KMS-11 (cell line): ENCODE results near the gene TRAF3IP3.

ENCODE experiments used
- H2AFZ ChIP-seq: fragments of 200-600 bp; sonication (generic); 2 replicates; pipeline ENCODE4 v1.6.1; 2016; ENCODE audit warnings: antibody characterized with exemption, mixed run types, low read depth
- H3K27ac ChIP-seq: fragments of 200-600 bp; sonication (generic); 2 replicates; pipeline ENCODE4 v1.6.1; 2016; ENCODE audit warnings: mild to moderate bottlenecking, mixed run types
- H3K27me3 ChIP-seq: fragments of 200-600 bp; sonication (generic); 2 replicates; pipeline ENCODE4 v1.6.1; 2017; ENCODE audit warnings: mild to moderate bottlenecking, low read depth, mixed run types, moderate library complexity; ENCODE audit not compliant: insufficient read depth
- H3K36me3 ChIP-seq: fragments of 200-600 bp; sonication (generic); 2 replicates; pipeline ENCODE4 v1.6.1; 2017; ENCODE audit warnings: mild to moderate bottlenecking, mixed run types; ENCODE audit not compliant: insufficient read depth
- H3K4me1 ChIP-seq: fragments of 200-600 bp; sonication (generic); 2 replicates; pipeline ENCODE4 v1.6.1; 2016; ENCODE audit warnings: mild to moderate bottlenecking, low read depth, mixed run types; ENCODE audit not compliant: poor library complexity, severe bottlenecking
- H3K4me2 ChIP-seq: fragments of 200-600 bp; sonication (generic); 2 replicates; pipeline ENCODE4 v1.7.0; 2016; ENCODE audit warnings: mild to moderate bottlenecking, mixed run types
- H3K4me3 ChIP-seq: fragments of 200-600 bp; sonication (generic); IDR thresholded peaks from 2 replicates; pipeline ENCODE4 v1.6.1; 2017; ENCODE audit warnings: low read depth, low read length, mixed read lengths; ENCODE audit not compliant: insufficient read depth
- H3K79me2 ChIP-seq: fragments of 200-600 bp; sonication (generic); 2 replicates; pipeline ENCODE4 v1.6.1; 2016; ENCODE audit warnings: low read depth, mixed run types; ENCODE audit not compliant: insufficient read depth
- H3K9ac ChIP-seq: fragments of 200-600 bp; sonication (generic); 2 replicates; pipeline ENCODE4 v1.6.1; 2016; ENCODE audit warnings: mild to moderate bottlenecking, mixed run types
- H4K20me1 ChIP-seq: fragments of 200-600 bp; sonication (generic); 2 replicates; pipeline ENCODE4 v1.6.1; 2016; ENCODE audit warnings: mild to moderate bottlenecking, mixed run types; ENCODE audit not compliant: insufficient read depth
- CTCF ChIP-seq: fragments of 200-600 bp; sonication (generic); conservative IDR thresholded peaks from 2 replicates; pipeline ENCODE4 v1.6.1; 2017; ENCODE audit warnings: low read depth, mild to moderate bottlenecking, antibody characterized with exemption, low read length, moderate library complexity, mixed read lengths

The TRAF3IP3 gene

GRCh38 chr1:209825591-209826434 lies 70.0 kb downstream of the TRAF3IP3 start:
- no peak for TF ChIP-seq CTCF
- H3K4me3 ChIP-seq = no peak overlapping the region
- peaks cover 31% of the 10 kb centered on the region for H3K4me1 ChIP-seq
- H3K79me2 ChIP-seq = peaks cover 28% of the 10 kb centered on the region
- peaks cover 5% of the 10 kb centered on the region; the same call in 1 of the 2 replicates for H3K36me3 ChIP-seq
- no peak overlapping the region for H3K27ac ChIP-seq
- no peaks in the 10 kb centered on the region for H4K20me1 ChIP-seq
- no peak overlapping the region for H2AFZ ChIP-seq
- no peak overlapping the region for H3K4me2 ChIP-seq
- H3K9ac ChIP-seq = no peak overlapping the region
- H3K27me3 ChIP-seq = no peaks in the 10 kb centered on the region

- TF ChIP-seq CTCF = peak; percentile 83
- Histone ChIP-seq H3K9ac (peak within 1 kb of the TSS; percentile 58; the same call in 1 of the 2 replicates), H3K27me3 (no peaks in the 10 kb centered on the region), H3K4me3 (peak within 1 kb of the TSS; percentile 85), H3K4me2 (peak within 1 kb of the TSS; percentile 48), H3K27ac (peak within 1 kb of the TSS; percentile 47), H3K36me3 (peaks cover 10% of the 10 kb centered on the region; the same call in 1 of the 2 replicates), H4K20me1 (no peaks in the 10 kb centered on the region), H2AFZ (peak within 1 kb of the TSS; percentile 90), H3K79me2 (peaks cover 31% of the 10 kb centered on the region), H3K4me1 (peaks cover 32% of the 10 kb centered on the region)
Measured at GRCh38 chr1:209827384-209828262, 71.8 kb downstream of the TRAF3IP3 start, which contains the start of gene UTP25. UTP25 (plus strand) TSS chr1:209827972; CDS start chr1:209828064, 92 bp downstream.

GRCh38 chr1:209829716-209830115 lies 73.9 kb downstream of the TRAF3IP3 start:
- Histone ChIP-seq H4K20me1 (no peaks in the 10 kb centered on the region), H3K4me3 (no peak overlapping the region), H3K9ac (no peak overlapping the region), H3K27ac (no peak overlapping the region), H3K36me3 (peaks cover 29% of the 10 kb centered on the region; the same call in 1 of the 2 replicates), H2AFZ (no peak overlapping the region), H3K27me3 (no peaks in the 10 kb centered on the region), H3K4me1 (peaks cover 28% of the 10 kb centered on the region), H3K4me2 (peak overlapping the region; percentile 48; the same call in 1 of the 2 replicates), H3K79me2 (peaks cover 31% of the 10 kb centered on the region)
- no peak for TF ChIP-seq CTCF

- TF ChIP-seq CTCF = no peak
- peaks cover 28% of the 10 kb centered on the region for H3K4me1 ChIP-seq
- no peak overlapping the region for H3K27ac ChIP-seq
- H3K36me3 ChIP-seq = peaks cover 37% of the 10 kb centered on the region; the same call in 1 of the 2 replicates
- no peaks in the 10 kb centered on the region for H4K20me1 ChIP-seq
- no peak overlapping the region for H3K9ac ChIP-seq
- no peak overlapping the region for H3K4me2 ChIP-seq
- no peak overlapping the region for H2AFZ ChIP-seq
- H3K79me2 ChIP-seq = peaks cover 31% of the 10 kb centered on the region
- H3K27me3 ChIP-seq = no peaks in the 10 kb centered on the region
- no peak overlapping the region for H3K4me3 ChIP-seq
Measured at GRCh38 chr1:209830722-209831121, 74.9 kb downstream of the TRAF3IP3 start.
